ENCODE data around the gene DUXB. TPM values are rescaled to one million over a fixed set of nuclear protein-coding genes. Genes with fewer than 3 reads are reported as not detected.

The DUXB gene
- total and polyA plus RNA-seq, 2 experiments from 2014 or later: not detected

GRCh38 chr16:75742424-75743047, 41.3 kb upstream of the DUXB start:
- Histone ChIP-seq H2AFZ (no peak overlapping the region), H4K20me1 (replicated peaks; ENCODE audit: insufficient read depth) (no peaks in the 10 kb centered on the region), H3K4me3 (no peak overlapping the region), H3K27ac (ENCODE audit: low read depth) (no peak overlapping the region), H3K9me2 (ENCODE audit: insufficient read depth) (no peaks in the 10 kb centered on the region), H3K4me2 (no peak overlapping the region), H3K4me1 (ENCODE audit: insufficient read depth) (no peaks in the 10 kb centered on the region), H3K27me3 (ENCODE audit: insufficient read depth) (no peaks in the 10 kb centered on the region), H3K79me2 (replicated peaks; ENCODE audit: insufficient read depth) (no peaks in the 10 kb centered on the region), H3F3A (replicated peaks; ENCODE audit: low read depth) (no peaks in the 10 kb centered on the region), H3K36me3 (ENCODE audit: insufficient read depth) (no peaks in the 10 kb centered on the region)
- peak; percentile 70 for DNase-seq (ENCODE audit: low spot score)
- Mint-ChIP-seq H3K4me3 (no peak overlapping the region), H3K27ac (no peak overlapping the region), H3K4me1 (no peaks in the 10 kb centered on the region), H3K36me3 (ENCODE audit: low read depth) (peaks cover 19% of the 10 kb centered on the region; the same call in 2 of the 3 replicates), H3K9me3 (peaks cover 93% of the 10 kb centered on the region), H3K27me3 (ENCODE audit: insufficient read depth, low read depth, poor library complexity) (no peaks in the 10 kb centered on the region)
- no peak for ATAC-seq
- no peak for TF ChIP-seq NANOG (IDR thresholded peaks at IDR 0.05; ENCODE audit: borderline replicate concordance)
- TF ChIP-seq POLR2AphosphoS5 (IDR thresholded peaks at IDR 0.05; ENCODE audit: low read depth): no peak
- TF ChIP-seq REST (IDR thresholded peaks at IDR 0.05; ENCODE audit: unreplicated experiment): no peak
- no peak for TF ChIP-seq STAT1 (IDR thresholded peaks at IDR 0.05; ENCODE audit: unreplicated experiment)
- no peak for TF ChIP-seq ZNF114 (CRISPR knock-in tag; IDR thresholded peaks at IDR 0.05)
- TF ChIP-seq CREB1 (CRISPR knock-in tag; IDR thresholded peaks at IDR 0.05; ENCODE audit: low read depth): no peak
- TF ChIP-seq ZNF462 (CRISPR knock-in tag; IDR thresholded peaks at IDR 0.05): no peak
- no peak for TF ChIP-seq CTCF (conservative IDR thresholded peaks at IDR 0.05; ENCODE audit: low read depth in 2 of 2)
- TF ChIP-seq ETS1 (IDR thresholded peaks at IDR 0.05): no peak
- no peak for TF ChIP-seq ZNF331 (CRISPR knock-in tag; IDR thresholded peaks at IDR 0.05; ENCODE audit: low read depth)
- TF ChIP-seq EZH2 (IDR thresholded peaks at IDR 0.05; ENCODE audit: low read depth, unreplicated experiment): no peak
- no peak for TF ChIP-seq EZH2phosphoT487 (IDR thresholded peaks at IDR 0.05; ENCODE audit: unreplicated experiment)
- no peak for TF ChIP-seq JUNB (IDR thresholded peaks at IDR 0.05; ENCODE audit: unreplicated experiment)

All from GM23338 (cell line).